B cell (primary cell): ENCODE measurements around the gene HDAC9. TPM values are rescaled to one million over a fixed set of nuclear protein-coding genes. Genes with fewer than 3 reads are reported as not detected.

Experiments used
- ATAC-seq: fragments of 200-7000 bp; cut with Tn5 transposase; one replicate; pipeline ENCODE4 v1.10.0; 2021; ENCODE audit warnings: low read depth, mild to moderate bottlenecking, moderate number of reproducible peaks, moderate library complexity
- CTCF ChIA-PET: fragments of 350-600 bp; sonication (Branson Sonifier 250); formaldehyde crosslinking; loops from one replicate; lab custom pipeline; 2021; ENCODE audit warnings: antibody characterized with exemption, inconsistent platforms; lab: Charles Lee
- POLR2A ChIA-PET: fragments of 350-600 bp; sonication (Branson Sonifier 250); formaldehyde crosslinking; loops from one replicate; lab custom pipeline; 2021; ENCODE audit warnings: antibody characterized with exemption; lab: Charles Lee
- DNase-seq: peaks from one replicate; pipeline ENCODE4 v3.0.0; 2013
- H2AFZ ChIP-seq: 2 replicates; pipeline ENCODE4 v1.6.1; 2012; ENCODE audit warnings: mild to moderate bottlenecking, low read depth, low read length; ENCODE audit not compliant: insufficient read depth, poor library complexity, severe bottlenecking
- H3K27ac ChIP-seq, 2 donors: 1 replicate in 1 of 2; 2 replicates in 1 of 2; pipeline ENCODE4 v1.5.1; 2012 to 2013; ENCODE audit warnings: low read length in 2 of 2, mild to moderate bottlenecking in 2 of 2, moderate library complexity in 1 of 2
- H3K27me3 ChIP-seq, 4 experiments: fragments of 200-600 bp in 1 of 4; sonication (generic) in 1 of 4; replicated peaks in 1 of 4; 1 replicate in 2 of 4; 2 replicates in 2 of 4; pipeline versions ENCODE4 v1.6.1 to v1.7.0; 2013 to 2016; ENCODE audit warnings: low read length in 3 of 4, mild to moderate bottlenecking in 2 of 4, mixed read lengths in 1 of 4, moderate library complexity in 1 of 4; ENCODE audit not compliant: insufficient read depth in 4 of 4, control insufficient read depth in 3 of 4; ENCODE audit errors: control extremely low read depth in 1 of 4
- H3K36me3 ChIP-seq, 2 experiments: replicated peaks in 1 of 2; 1 replicate in 1 of 2; 2 replicates in 1 of 2; pipeline versions ENCODE4 v1.6.1 to v1.7.1; 2013; ENCODE audit warnings: low read length in 1 of 2; ENCODE audit not compliant: insufficient read depth in 2 of 2, control insufficient read depth in 1 of 2; ENCODE audit errors: control extremely low read depth in 1 of 2, extremely low read depth in 1 of 2
- H3K4me1 ChIP-seq, 2 donors: fragments of 200-600 bp in 1 of 2; sonication (generic) in 1 of 2; 1 replicate in 1 of 2; 2 replicates in 1 of 2; pipeline versions ENCODE4 v1.5.1 to v1.6.1; 2013 to 2017; ENCODE audit warnings: low read length in 2 of 2; ENCODE audit not compliant: control insufficient read depth in 2 of 2, insufficient read depth in 2 of 2
- H3K4me2 ChIP-seq: replicated peaks from 2 replicates; pipeline ENCODE3; 2012; ENCODE audit warnings: mild to moderate bottlenecking, low read depth, low read length; ENCODE audit not compliant: poor library complexity, severe bottlenecking
- H3K4me3 ChIP-seq, 5 experiments: fragments of 200-600 bp in 1 of 5; sonication (generic) in 1 of 5; 1 replicate in 3 of 5; 2 replicates in 2 of 5; pipeline versions ENCODE4 v1.5.1 to v1.7.0; 2011 to 2016; ENCODE audit warnings: low read length in 4 of 5, mild to moderate bottlenecking in 4 of 5, low read depth in 2 of 5, control low read depth in 1 of 5, moderate library complexity in 1 of 5; ENCODE audit not compliant: insufficient read depth in 1 of 5; ENCODE audit errors: control extremely low read depth in 1 of 5, extremely low read depth in 1 of 5
- H3K79me2 ChIP-seq: fragments of 200-600 bp; sonication (generic); one replicate; pipeline ENCODE4 v1.6.0; 2016; ENCODE audit warnings: low read length; ENCODE audit not compliant: control insufficient read depth, insufficient read depth
- H3K9ac ChIP-seq: fragments of 200-600 bp; sonication (generic); 2 replicates; pipeline ENCODE4 v1.6.1; 2017; ENCODE audit warnings: mild to moderate bottlenecking, low read length, moderate library complexity
- H3K9me3 ChIP-seq, 3 donors: one replicate each; pipeline versions ENCODE4 v1.6.1 to v1.7.1; 2013; ENCODE audit warnings: low read length in 2 of 3; ENCODE audit not compliant: control insufficient read depth in 2 of 3, insufficient read depth in 1 of 3; ENCODE audit errors: control extremely low read depth in 1 of 3
- H4K20me1 ChIP-seq: 2 replicates; pipeline ENCODE4 v1.6.0; 2012; ENCODE audit warnings: mild to moderate bottlenecking, low read length; ENCODE audit not compliant: insufficient read depth, control insufficient read depth, poor library complexity, severe bottlenecking
- H3K27ac Mint-ChIP-seq: one replicate; pipeline ENCODE4 v1.8.0; 2021; ENCODE audit warnings: mixed read lengths
- H3K27me3 Mint-ChIP-seq: one replicate; pipeline ENCODE4 v1.8.0; 2021; ENCODE audit warnings: mixed read lengths
- H3K4me1 Mint-ChIP-seq: one replicate; pipeline ENCODE4 v1.8.0; 2021; ENCODE audit warnings: mixed read lengths
- H3K4me3 Mint-ChIP-seq: one replicate; pipeline ENCODE4 v1.8.0; 2021; ENCODE audit warnings: mixed read lengths
- H3K9me3 Mint-ChIP-seq: one replicate; pipeline ENCODE4 v1.8.0; 2022; ENCODE audit warnings: mixed read lengths; ENCODE audit not compliant: insufficient read depth
- CTCF ChIP-seq: fragments of 200-600 bp; IDR thresholded peaks from one replicate; pipeline ENCODE4 v1.8.0; 2022; ENCODE audit warnings: antibody characterized with exemption, mild to moderate bottlenecking
- EZH2 ChIP-seq: IDR thresholded peaks from 2 replicates; pipeline ENCODE4 v1.6.1; 2012; ENCODE audit warnings: borderline replicate concordance, low read depth, mild to moderate bottlenecking, moderate library complexity, low read length; ENCODE audit not compliant: insufficient read depth, poor library complexity, severe bottlenecking
- WGBS: methylation state at CpG from one replicate; pipeline ENCODE4 v1.1.5; 2013; ENCODE audit warnings: missing lambda C conversion rate; ENCODE audit not compliant: insufficient coverage; 5-methylcytosine and 5-hydroxymethylcytosine counted together
- intact Hi-C: fragments of 100-400 bp; cut with micrococcal nuclease; formaldehyde crosslinking; loops from one replicate; pipeline ENCODE4 v1.10.0; 2022
- polyA plus RNA-seq: library from polyadenylated mRNA; depleted of rRNA; stranded (reverse); fragments of >200 nt; gene quantifications from 2 replicates; pipeline ENCODE4 v1.2.3, GENCODE V29; 2012
- total RNA-seq, 2 donors: library from RNA; stranded (reverse); fragments of 120-200 nt in 1 of 2; gene quantifications; 1 replicate in 1 of 2; 2 replicates in 1 of 2; pipeline versions ENCODE4 v1.2.3 to v1.2.4, GENCODE V29; 2013 to 2022

HDAC9 gene
- total and polyA plus RNA-seq, 2 donors (not counting 1 experiment from before 2014, with no cell fraction given) = 49.1 to 64.8 TPM

- no peak for DNase-seq
- no peaks in the 10 kb centered on the region for H4K20me1 ChIP-seq
- no peak for ATAC-seq
- H3K4me1 ChIP-seq = no peaks in the 10 kb centered on the region
- H3K27me3 Mint-ChIP-seq = no peaks in the 10 kb centered on the region
- H3K4me3 Mint-ChIP-seq = no peak overlapping the region
- H3K27me3 ChIP-seq = no peaks in the 10 kb centered on the region
- no peak overlapping the region for H3K9ac ChIP-seq
- CTCF ChIA-PET = no interaction called here
- TF ChIP-seq EZH2 (no peak), CTCF (no peak)
- H3K4me1 Mint-ChIP-seq = no peaks in the 10 kb centered on the region
- H2AFZ ChIP-seq = no peak overlapping the region
- no peaks in the 10 kb centered on the region for H3K36me3 ChIP-seq
- POLR2A ChIA-PET = no interaction called here
- H3K4me2 ChIP-seq = no peak overlapping the region
- WGBS = 100% methylated on average over 1 of the region's 2 CpGs
- H3K9me3 ChIP-seq = no peaks in the 10 kb centered on the region
- intact Hi-C loops = loop anchor here (10.0 kb wide), 1 partner anchor 792 kb away; no protein-coding TSS in a partner anchor
- H3K27ac Mint-ChIP-seq = no peak overlapping the region
- H3K79me2 ChIP-seq = no peaks in the 10 kb centered on the region
- H3K27ac ChIP-seq = no peak overlapping the region
- no peak overlapping the region for H3K4me3 ChIP-seq
- H3K9me3 Mint-ChIP-seq = peaks cover 5% of the 10 kb centered on the region
These were observed 376.8 kb downstream of the HDAC9 start for GRCh38 chr7:18872344-18872743.

- Mint-ChIP-seq H3K4me1 (no peaks in the 10 kb centered on the region), H3K4me3 (no peak overlapping the region), H3K27me3 (no peaks in the 10 kb centered on the region), H3K9me3 (peaks cover 5% of the 10 kb centered on the region), H3K27ac (no peak overlapping the region)
- no peaks in the 10 kb centered on the region for H3K27me3 ChIP-seq
- DNase-seq = no peak
- CTCF ChIA-PET = no interaction called here
- TF ChIP-seq EZH2 (no peak), CTCF (no peak)
- H3K27ac ChIP-seq = no peak overlapping the region
- no peaks in the 10 kb centered on the region for H4K20me1 ChIP-seq
- H3K4me1 ChIP-seq = no peaks in the 10 kb centered on the region
- no peak overlapping the region for H3K9ac ChIP-seq
- intact Hi-C loops = loop anchor here (10.0 kb wide), 1 partner anchor 791 kb away; no protein-coding TSS in a partner anchor
- no peak overlapping the region for H3K4me3 ChIP-seq
- no peak for ATAC-seq
- no peak overlapping the region for H2AFZ ChIP-seq
- POLR2A ChIA-PET = no interaction called here
- H3K36me3 ChIP-seq = no peaks in the 10 kb centered on the region
- WGBS = 83% methylated on average over 1 of the region's 5 CpGs
- H3K79me2 ChIP-seq = no peaks in the 10 kb centered on the region
- H3K9me3 ChIP-seq = no peaks in the 10 kb centered on the region
- H3K4me2 ChIP-seq = no peak overlapping the region
These were observed 378.3 kb downstream of the HDAC9 start for GRCh38 chr7:18873734-18874336.
